WTC11 (cell line): Measurements from ENCODE around the gene QARS1. TPM values are rescaled to one million over a fixed set of nuclear protein-coding genes. Genes with fewer than 3 reads are reported as not detected.

Source experiments
- ATAC-seq: fragments of 200-7000 bp; cut with Tn5 transposase; 2 replicates; pipeline ENCODE4 v1.10.0; 2021; ENCODE audit warnings: mild to moderate bottlenecking, moderate library complexity
- CTCF ChIA-PET: fragments of 300-600 bp; sonication (Branson Sonifier 250); formaldehyde crosslinking; loops from one replicate; lab custom pipeline; 2021; ENCODE audit warnings: antibody characterized with exemption; lab: Charles Lee
- POLR2A ChIA-PET: fragments of 350-600 bp; sonication (Branson Sonifier 250); formaldehyde crosslinking; loops from one replicate; lab custom pipeline; 2021; ENCODE audit warnings: antibody characterized with exemption; lab: Charles Lee
- DNase-seq: peaks from one replicate; pipeline ENCODE4 v3.0.0; 2021; ENCODE audit warnings: low spot score
- H3K27ac Mint-ChIP-seq: 2 replicates; pipeline ENCODE4 v1.8.0; 2021; ENCODE audit warnings: mixed read lengths
- H3K27me3 Mint-ChIP-seq: 2 replicates; pipeline ENCODE4 v1.8.0; 2021; ENCODE audit warnings: low read depth, mild to moderate bottlenecking, moderate library complexity, mixed read lengths
- H3K36me3 Mint-ChIP-seq: 2 replicates; pipeline ENCODE4 v1.8.0; 2021; ENCODE audit warnings: mixed read lengths
- H3K4me1 Mint-ChIP-seq: 2 replicates; pipeline ENCODE4 v1.8.0; 2022; ENCODE audit warnings: mixed read lengths
- H3K4me3 Mint-ChIP-seq: 2 replicates; pipeline ENCODE4 v1.8.0; 2021; ENCODE audit warnings: mild to moderate bottlenecking, moderate library complexity, mixed read lengths
- H3K9me3 Mint-ChIP-seq: 2 replicates; pipeline ENCODE4 v1.8.0; 2021; ENCODE audit warnings: mixed read lengths
- ATF2 ChIP-seq: sonication (generic); formaldehyde crosslinking; IDR thresholded peaks from 2 replicates; pipeline ENCODE4 v1.8.1; 2022; ENCODE audit warnings: low read depth, missing genetic modification reagents, borderline replicate concordance
- FOXJ3 ChIP-seq: sonication (generic); formaldehyde crosslinking; IDR thresholded peaks from 2 replicates; pipeline ENCODE4 v1.9.0; 2021; ENCODE audit warnings: missing genetic modification reagents, mild to moderate bottlenecking, borderline replicate concordance
- FOXK1 ChIP-seq: sonication (generic); formaldehyde crosslinking; IDR thresholded peaks from 2 replicates; pipeline ENCODE4 v1.8.0; 2022; ENCODE audit warnings: mild to moderate bottlenecking, moderate library complexity, missing genetic modification reagents
- FOXP1 ChIP-seq: sonication (generic); formaldehyde crosslinking; IDR thresholded peaks from 2 replicates; pipeline ENCODE4 v1.8.0; 2022; ENCODE audit warnings: missing genetic modification reagents, mild to moderate bottlenecking, moderate library complexity, borderline replicate concordance
- GRHL2 ChIP-seq: fragments of 250-450 bp; sonication (Bioruptor Pico); IDR thresholded peaks from 2 replicates; pipeline ENCODE4 v1.8.0; 2022; ENCODE audit warnings: mild to moderate bottlenecking, moderate library complexity; ENCODE audit not compliant: insufficient replicate concordance, severe bottlenecking
- NFE2L1 ChIP-seq: sonication (generic); formaldehyde crosslinking; IDR thresholded peaks from 2 replicates; pipeline ENCODE4 v1.8.1; 2023; ENCODE audit warnings: missing genetic modification reagents
- NFYB ChIP-seq: sonication (generic); formaldehyde crosslinking; conservative IDR thresholded peaks from 2 replicates; pipeline ENCODE4 v1.8.0; 2022; ENCODE audit warnings: low read depth, missing genetic modification reagents
- NR1H2 ChIP-seq: sonication (generic); formaldehyde crosslinking; IDR thresholded peaks from 2 replicates; pipeline ENCODE4 v1.9.0; 2021; ENCODE audit warnings: mild to moderate bottlenecking, moderate library complexity, missing genetic modification reagents
- PREB ChIP-seq: sonication (generic); formaldehyde crosslinking; IDR thresholded peaks from 2 replicates; pipeline ENCODE4 v1.8.1; 2022; ENCODE audit warnings: mild to moderate bottlenecking, missing genetic modification reagents, moderate library complexity, borderline replicate concordance
- PRRX2 ChIP-seq: fragments of 250-450 bp; sonication (Bioruptor Pico); IDR thresholded peaks from 2 replicates; pipeline ENCODE4 v1.8.0; 2021; ENCODE audit warnings: mild to moderate bottlenecking
- RELA ChIP-seq: sonication (generic); formaldehyde crosslinking; IDR thresholded peaks from 2 replicates; pipeline ENCODE4 v1.8.1; 2022; ENCODE audit warnings: missing genetic modification reagents, mild to moderate bottlenecking, borderline replicate concordance
- TEAD1 ChIP-seq: sonication (generic); formaldehyde crosslinking; IDR thresholded peaks from 2 replicates; pipeline ENCODE4 v1.8.0; 2022; ENCODE audit warnings: mild to moderate bottlenecking, missing genetic modification reagents
- TEAD4 ChIP-seq: sonication (generic); formaldehyde crosslinking; IDR thresholded peaks from 2 replicates; pipeline ENCODE4 v1.8.0; 2022; ENCODE audit warnings: mild to moderate bottlenecking, missing genetic modification reagents
- TP53 ChIP-seq: sonication (generic); formaldehyde crosslinking; IDR thresholded peaks from 2 replicates; pipeline ENCODE4 v1.8.1; 2023; ENCODE audit warnings: mild to moderate bottlenecking, missing genetic modification reagents
- ZBTB43 ChIP-seq: sonication (generic); formaldehyde crosslinking; IDR thresholded peaks from 2 replicates; pipeline ENCODE4 v1.8.1; 2023; ENCODE audit warnings: mild to moderate bottlenecking, missing genetic modification reagents
- ZNF121 ChIP-seq: sonication (generic); formaldehyde crosslinking; IDR thresholded peaks from 2 replicates; pipeline ENCODE4 v1.8.0; 2023; ENCODE audit warnings: missing genetic modification reagents
- ZNF138 ChIP-seq: sonication (generic); formaldehyde crosslinking; conservative IDR thresholded peaks from 2 replicates; pipeline ENCODE4 v1.8.1; 2022; ENCODE audit warnings: mild to moderate bottlenecking, moderate library complexity, missing genetic modification reagents
- ZNF317 ChIP-seq: sonication (generic); formaldehyde crosslinking; IDR thresholded peaks from 2 replicates; pipeline ENCODE4 v1.8.1; 2023; ENCODE audit warnings: low read depth, mild to moderate bottlenecking, moderate library complexity, missing genetic modification reagents, borderline replicate concordance
- total RNA-seq: library from RNA; stranded (reverse); gene quantifications from 3 replicates; pipeline ENCODE4 v1.2.3, GENCODE V29; 2021
- TF ChIP-seq, protein P1 (sequence below): sonication (generic); formaldehyde crosslinking; IDR thresholded peaks from 2 replicates; pipeline ENCODE4 v1.8.1; 2023; ENCODE audit warnings: mild to moderate bottlenecking, moderate library complexity, missing genetic modification reagents
- TF ChIP-seq, protein P2 (sequence below): fragments of 250-450 bp; sonication (Bioruptor Pico); IDR thresholded peaks from 2 replicates; pipeline ENCODE4 v1.8.0; 2021; ENCODE audit warnings: mild to moderate bottlenecking
- TF ChIP-seq, protein P3 (sequence below): sonication (generic); formaldehyde crosslinking; IDR thresholded peaks from 2 replicates; pipeline ENCODE4 v1.8.0; 2023; ENCODE audit warnings: mild to moderate bottlenecking, missing genetic modification reagents

QARS1 gene
- total RNA-seq, 1 experiment from 2014 or later: 471 TPM

DNA sequence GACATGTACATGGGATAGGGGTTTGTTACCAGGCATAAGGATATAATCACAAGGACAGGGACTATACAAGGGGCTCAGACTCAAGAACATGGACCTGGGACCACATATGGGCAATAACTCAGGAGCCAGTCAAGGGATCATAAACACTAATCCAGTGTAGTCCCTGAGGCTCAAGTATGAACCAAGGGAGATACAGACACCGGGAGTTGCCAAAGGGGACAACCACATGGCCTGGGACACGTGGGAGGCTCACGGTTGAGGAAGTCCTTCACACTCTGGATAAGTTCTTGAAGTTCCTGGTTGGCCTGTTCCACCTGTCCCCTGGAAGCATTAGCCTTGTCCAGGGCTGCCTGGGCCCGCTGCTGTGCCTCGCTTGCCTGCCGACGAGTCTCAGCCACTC, 17.9 kb upstream of the QARS1 start:
- Mint-ChIP-seq H3K4me3 (no peak overlapping the region), H3K27ac (peak overlapping the region; percentile 87; the same call in 1 of the 2 replicates), H3K9me3 (no peaks in the 10 kb centered on the region), H3K36me3 (peaks cover 16% of the 10 kb centered on the region), H3K27me3 (no peaks in the 10 kb centered on the region), H3K4me1 (peaks cover 4% of the 10 kb centered on the region)
- ChIA-PET POLR2A (no interaction called here), CTCF (interaction anchor here (2.6 kb wide), 1 partner anchor 29 kb away, joined by 19 read pairs; the partner anchor contains the start of gene QRICH1)
- TF ChIP-seq PREB (CRISPR knock-in tag) (no peak), TEAD4 (no peak), PRRX2 (CRISPR knock-in tag) (no peak), NR1H2 (CRISPR knock-in tag) (no peak), RELA (CRISPR knock-in tag) (no peak), ZBTB43 (no peak), ATF2 (CRISPR knock-in tag) (no peak), FOXJ3 (CRISPR knock-in tag) (no peak), FOXK1 (CRISPR knock-in tag) (no peak), FOXP1 (CRISPR knock-in tag) (no peak), NFYB (CRISPR knock-in tag) (no peak)
- TF ChIP-seq, protein P1, sequence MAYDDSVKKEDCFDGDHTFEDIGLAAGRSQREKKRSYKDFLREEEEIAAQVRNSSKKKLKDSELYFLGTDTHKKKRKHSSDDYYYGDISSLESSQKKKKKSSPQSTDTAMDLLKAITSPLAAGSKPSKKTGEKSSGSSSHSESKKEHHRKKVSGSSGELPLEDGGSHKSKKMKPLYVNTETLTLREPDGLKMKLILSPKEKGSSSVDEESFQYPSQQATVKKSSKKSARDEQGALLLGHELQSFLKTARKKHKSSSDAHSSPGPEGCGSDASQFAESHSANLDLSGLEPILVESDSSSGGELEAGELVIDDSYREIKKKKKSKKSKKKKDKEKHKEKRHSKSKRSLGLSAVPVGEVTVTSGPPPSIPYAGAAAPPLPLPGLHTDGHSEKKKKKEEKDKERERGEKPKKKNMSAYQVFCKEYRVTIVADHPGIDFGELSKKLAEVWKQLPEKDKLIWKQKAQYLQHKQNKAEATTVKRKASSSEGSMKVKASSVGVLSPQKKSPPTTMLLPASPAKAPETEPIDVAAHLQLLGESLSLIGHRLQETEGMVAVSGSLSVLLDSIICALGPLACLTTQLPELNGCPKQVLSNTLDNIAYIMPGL (CRISPR knock-in tag): no peak
- TF ChIP-seq, protein P2, sequence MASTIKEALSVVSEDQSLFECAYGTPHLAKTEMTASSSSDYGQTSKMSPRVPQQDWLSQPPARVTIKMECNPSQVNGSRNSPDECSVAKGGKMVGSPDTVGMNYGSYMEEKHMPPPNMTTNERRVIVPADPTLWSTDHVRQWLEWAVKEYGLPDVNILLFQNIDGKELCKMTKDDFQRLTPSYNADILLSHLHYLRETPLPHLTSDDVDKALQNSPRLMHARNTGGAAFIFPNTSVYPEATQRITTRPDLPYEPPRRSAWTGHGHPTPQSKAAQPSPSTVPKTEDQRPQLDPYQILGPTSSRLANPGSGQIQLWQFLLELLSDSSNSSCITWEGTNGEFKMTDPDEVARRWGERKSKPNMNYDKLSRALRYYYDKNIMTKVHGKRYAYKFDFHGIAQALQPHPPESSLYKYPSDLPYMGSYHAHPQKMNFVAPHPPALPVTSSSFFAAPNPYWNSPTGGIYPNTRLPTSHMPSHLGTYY (CRISPR knock-in tag): no peak
- no peak for ATAC-seq
- no peak for DNase-seq

DNA sequence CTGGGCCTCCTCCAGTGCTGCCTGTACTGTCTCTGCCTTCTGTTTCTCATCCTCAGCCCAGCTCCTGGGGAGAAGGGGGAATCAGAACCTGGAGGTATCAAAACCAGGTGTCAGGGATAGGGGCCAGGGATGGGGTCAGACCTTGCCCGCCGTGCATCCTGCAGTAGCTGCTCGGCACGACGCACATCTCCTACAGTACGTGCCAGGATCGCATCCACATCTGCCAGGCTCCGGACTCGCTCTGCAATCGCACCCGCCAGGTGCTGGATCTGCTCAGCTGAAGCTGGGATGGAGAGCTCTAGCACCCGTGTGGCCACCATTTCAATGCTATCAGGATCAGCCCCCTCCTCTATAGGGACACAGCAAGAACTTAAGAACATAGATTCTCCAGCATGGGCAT, 17.5 kb upstream of the QARS1 start:
- DNase-seq: no peak
- ChIA-PET POLR2A (no interaction called here), CTCF (interaction anchor here (1.6 to 2.6 kb wide), 3 partner anchors 16 to 49 kb away, joined by 5 to 19 read pairs (median 16); partner anchors contain the start of genes KLHDC8B and QRICH1)
- H3K4me1 Mint-ChIP-seq: peaks cover 4% of the 10 kb centered on the region
- no peak for ATAC-seq
- H3K27ac Mint-ChIP-seq: peak overlapping the region; percentile 87
- H3K9me3 Mint-ChIP-seq: no peaks in the 10 kb centered on the region
- no peaks in the 10 kb centered on the region for H3K27me3 Mint-ChIP-seq
- H3K36me3 Mint-ChIP-seq: peaks cover 18% of the 10 kb centered on the region
- H3K4me3 Mint-ChIP-seq: peak overlapping the region; percentile 82; the same call in 1 of the 2 replicates
- TF ChIP-seq ZNF138 (CRISPR knock-in tag) (no peak), NFE2L1 (CRISPR knock-in tag) (no peak), ZNF121 (CRISPR knock-in tag) (no peak), GRHL2 (CRISPR knock-in tag) (no peak), TEAD1 (CRISPR knock-in tag) (no peak), ZNF317 (CRISPR knock-in tag) (no peak), ZBTB43 (no peak), NFYB (CRISPR knock-in tag) (no peak), TP53 (CRISPR knock-in tag) (no peak)
- TF ChIP-seq, protein P3, sequence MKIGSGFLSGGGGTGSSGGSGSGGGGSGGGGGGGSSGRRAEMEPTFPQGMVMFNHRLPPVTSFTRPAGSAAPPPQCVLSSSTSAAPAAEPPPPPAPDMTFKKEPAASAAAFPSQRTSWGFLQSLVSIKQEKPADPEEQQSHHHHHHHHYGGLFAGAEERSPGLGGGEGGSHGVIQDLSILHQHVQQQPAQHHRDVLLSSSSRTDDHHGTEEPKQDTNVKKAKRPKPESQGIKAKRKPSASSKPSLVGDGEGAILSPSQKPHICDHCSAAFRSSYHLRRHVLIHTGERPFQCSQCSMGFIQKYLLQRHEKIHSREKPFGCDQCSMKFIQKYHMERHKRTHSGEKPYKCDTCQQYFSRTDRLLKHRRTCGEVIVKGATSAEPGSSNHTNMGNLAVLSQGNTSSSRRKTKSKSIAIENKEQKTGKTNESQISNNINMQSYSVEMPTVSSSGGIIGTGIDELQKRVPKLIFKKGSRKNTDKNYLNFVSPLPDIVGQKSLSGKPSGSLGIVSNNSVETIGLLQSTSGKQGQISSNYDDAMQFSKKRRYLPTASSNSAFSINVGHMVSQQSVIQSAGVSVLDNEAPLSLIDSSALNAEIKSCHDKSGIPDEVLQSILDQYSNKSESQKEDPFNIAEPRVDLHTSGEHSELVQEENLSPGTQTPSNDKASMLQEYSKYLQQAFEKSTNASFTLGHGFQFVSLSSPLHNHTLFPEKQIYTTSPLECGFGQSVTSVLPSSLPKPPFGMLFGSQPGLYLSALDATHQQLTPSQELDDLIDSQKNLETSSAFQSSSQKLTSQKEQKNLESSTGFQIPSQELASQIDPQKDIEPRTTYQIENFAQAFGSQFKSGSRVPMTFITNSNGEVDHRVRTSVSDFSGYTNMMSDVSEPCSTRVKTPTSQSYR (CRISPR knock-in tag): no peak
